DOHH2 (cell line): Measurements from ENCODE around the gene TMEM273.
A peak's percentile ranks its signal among the peaks of the same experiment; 100 is the strongest.

Experiments used
- H3F3A ChIP-seq: fragments of 200-600 bp; sonication (generic), shearing (Covaris generic); 2 replicates; pipeline ENCODE4 v1.6.0; 2016; ENCODE audit warnings: antibody characterized with exemption, mild to moderate bottlenecking; ENCODE audit not compliant: control insufficient read depth, insufficient read depth
- H3K27ac ChIP-seq: fragments of 200-600 bp; sonication (generic); 2 replicates; pipeline ENCODE4 v1.5.1; 2014; ENCODE audit warnings: low read depth, mild to moderate bottlenecking, low read length, moderate library complexity
- H3K27me3 ChIP-seq: fragments of 200-600 bp; sonication (generic); 2 replicates; pipeline ENCODE4 v1.6.1; 2014; ENCODE audit warnings: mild to moderate bottlenecking, low read length, mixed read lengths; ENCODE audit not compliant: control insufficient read depth
- H3K36me3 ChIP-seq: fragments of 200-600 bp; sonication (generic); 2 replicates; pipeline ENCODE4 v1.6.1; 2014; ENCODE audit warnings: mild to moderate bottlenecking, low read length, moderate library complexity, mixed read lengths; ENCODE audit not compliant: control insufficient read depth
- H3K4me1 ChIP-seq: fragments of 200-600 bp; sonication (generic); 2 replicates; pipeline ENCODE4 v1.6.1; 2014; ENCODE audit warnings: mild to moderate bottlenecking, low read length, mixed read lengths; ENCODE audit not compliant: control insufficient read depth
- H3K4me2 ChIP-seq: fragments of 200-600 bp; sonication (generic); 2 replicates; pipeline ENCODE4 v1.6.0; 2014; ENCODE audit warnings: mild to moderate bottlenecking, low read length, moderate library complexity
- H3K4me3 ChIP-seq: fragments of 200-600 bp; sonication (generic); 2 replicates; pipeline ENCODE4 v1.5.1; 2014; ENCODE audit warnings: mild to moderate bottlenecking, low read length, mixed read lengths
- H3K79me2 ChIP-seq: fragments of 200-600 bp; sonication (generic); 2 replicates; pipeline ENCODE4 v1.6.1; 2014; ENCODE audit warnings: mild to moderate bottlenecking, low read length, mixed read lengths; ENCODE audit not compliant: control insufficient read depth
- H3K9me2 ChIP-seq: fragments of 200-600 bp; sonication (generic); replicated peaks from 2 replicates; pipeline ENCODE4 v1.6.1; 2014; ENCODE audit warnings: mild to moderate bottlenecking, low read length, mixed read lengths; ENCODE audit not compliant: control insufficient read depth
- H3K9me3 ChIP-seq: fragments of 200-600 bp; sonication (generic); 2 replicates; pipeline ENCODE4 v1.6.1; 2014; ENCODE audit warnings: antibody characterized with exemption, low read length, mixed read lengths; ENCODE audit not compliant: control insufficient read depth, insufficient read depth
- H4K20me1 ChIP-seq: fragments of 200-600 bp; sonication (generic); 2 replicates; pipeline ENCODE4 v1.6.0; 2014; ENCODE audit warnings: low read depth, mild to moderate bottlenecking, antibody characterized with exemption, low read length, moderate library complexity; ENCODE audit not compliant: control insufficient read depth, insufficient read depth
- EZH2phosphoT487 ChIP-seq: fragments of 200-600 bp; sonication (generic); IDR thresholded peaks from 2 replicates; pipeline ENCODE4 v1.6.1; 2017; ENCODE audit warnings: borderline replicate concordance, mild to moderate bottlenecking, antibody characterized with exemption, low read length, moderate library complexity, mixed read lengths
- TF ChIP-seq, protein P1 (sequence below): fragments of 200-600 bp; sonication (generic); IDR thresholded peaks from one replicate; pipeline ENCODE4 v1.5.1; 2014; ENCODE audit warnings: antibody characterized with exemption, mild to moderate bottlenecking, low read depth, low read length; ENCODE audit not compliant: poor library complexity, severe bottlenecking

Gene TMEM273

GRCh38 chr10:49139028-49139845 is 49.0 kb downstream of the TMEM273 start:
- no peaks in the 10 kb centered on the region for H3F3A ChIP-seq
- no peaks in the 10 kb centered on the region for H4K20me1 ChIP-seq
- TF ChIP-seq EZH2phosphoT487, result no peak
- TF ChIP-seq, protein P1, sequence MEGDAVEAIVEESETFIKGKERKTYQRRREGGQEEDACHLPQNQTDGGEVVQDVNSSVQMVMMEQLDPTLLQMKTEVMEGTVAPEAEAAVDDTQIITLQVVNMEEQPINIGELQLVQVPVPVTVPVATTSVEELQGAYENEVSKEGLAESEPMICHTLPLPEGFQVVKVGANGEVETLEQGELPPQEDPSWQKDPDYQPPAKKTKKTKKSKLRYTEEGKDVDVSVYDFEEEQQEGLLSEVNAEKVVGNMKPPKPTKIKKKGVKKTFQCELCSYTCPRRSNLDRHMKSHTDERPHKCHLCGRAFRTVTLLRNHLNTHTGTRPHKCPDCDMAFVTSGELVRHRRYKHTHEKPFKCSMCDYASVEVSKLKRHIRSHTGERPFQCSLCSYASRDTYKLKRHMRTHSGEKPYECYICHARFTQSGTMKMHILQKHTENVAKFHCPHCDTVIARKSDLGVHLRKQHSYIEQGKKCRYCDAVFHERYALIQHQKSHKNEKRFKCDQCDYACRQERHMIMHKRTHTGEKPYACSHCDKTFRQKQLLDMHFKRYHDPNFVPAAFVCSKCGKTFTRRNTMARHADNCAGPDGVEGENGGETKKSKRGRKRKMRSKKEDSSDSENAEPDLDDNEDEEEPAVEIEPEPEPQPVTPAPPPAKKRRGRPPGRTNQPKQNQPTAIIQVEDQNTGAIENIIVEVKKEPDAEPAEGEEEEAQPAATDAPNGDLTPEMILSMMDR, result no peak
- no peak overlapping the region for H3K4me3 ChIP-seq
- H3K79me2 ChIP-seq, result no peaks in the 10 kb centered on the region
- H3K9me2 ChIP-seq, result no peaks in the 10 kb centered on the region
- no peaks in the 10 kb centered on the region for H3K36me3 ChIP-seq
- H3K27ac ChIP-seq, result no peak overlapping the region
- H3K27me3 ChIP-seq, result no peaks in the 10 kb centered on the region; the same call in 1 of the 2 replicates
- no peak overlapping the region for H3K4me2 ChIP-seq
- peaks cover 12% of the 10 kb centered on the region; the same call in 1 of the 2 replicates for H3K9me3 ChIP-seq
- peaks cover 24% of the 10 kb centered on the region for H3K4me1 ChIP-seq

DNA sequence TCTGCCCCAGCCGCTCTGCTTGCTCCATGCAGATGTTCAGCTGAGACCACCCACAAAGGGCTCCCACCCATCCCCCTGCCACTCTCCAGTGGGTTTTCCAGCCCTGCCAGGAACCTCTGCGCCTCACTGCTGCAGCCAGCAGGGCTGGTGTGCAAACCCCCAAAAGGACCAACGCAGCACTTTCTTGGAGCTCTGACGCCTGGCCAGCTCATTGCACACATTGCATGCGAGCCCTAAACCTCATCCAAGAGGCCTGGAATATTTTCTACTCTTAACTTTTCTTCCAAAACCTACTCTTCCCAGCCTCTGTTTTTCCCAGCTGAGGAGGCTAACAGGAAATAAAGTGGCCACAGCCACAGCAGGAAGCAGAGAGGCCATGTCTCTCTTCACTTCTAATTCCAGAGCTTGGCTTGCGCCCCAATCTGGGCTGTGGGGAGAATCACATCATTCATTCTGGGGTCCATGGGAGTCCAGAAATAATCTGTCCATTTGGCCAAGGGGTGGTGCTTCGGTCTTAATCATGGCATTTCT is 49.8 kb downstream of the TMEM273 start:
- Histone ChIP-seq H3K27me3 (no peaks in the 10 kb centered on the region; the same call in 1 of the 2 replicates), H3K27ac (no peak overlapping the region), H3K9me2 (no peaks in the 10 kb centered on the region), H3K4me3 (no peak overlapping the region), H3K79me2 (no peaks in the 10 kb centered on the region), H3K4me1 (peaks cover 28% of the 10 kb centered on the region), H3K9me3 (peaks cover 12% of the 10 kb centered on the region; the same call in 1 of the 2 replicates), H3F3A (no peaks in the 10 kb centered on the region), H3K4me2 (no peak overlapping the region), H4K20me1 (no peaks in the 10 kb centered on the region), H3K36me3 (no peaks in the 10 kb centered on the region)
- TF ChIP-seq, protein P1, result no peak
- TF ChIP-seq EZH2phosphoT487, result no peak

GRCh38 chr10:49136525-49136924 is 51.7 kb downstream of the TMEM273 start:
- Histone ChIP-seq H3K4me1 (peaks cover 28% of the 10 kb centered on the region), H3K79me2 (no peaks in the 10 kb centered on the region), H3K4me2 (peak overlapping the region; percentile 51; the same call in 1 of the 2 replicates), H3K36me3 (no peaks in the 10 kb centered on the region), H3K27me3 (no peaks in the 10 kb centered on the region), H3K27ac (peak overlapping the region; percentile 59), H3K9me3 (peaks cover 12% of the 10 kb centered on the region; the same call in 1 of the 2 replicates), H3K4me3 (peak overlapping the region; percentile 38), H3F3A (no peaks in the 10 kb centered on the region), H3K9me2 (no peaks in the 10 kb centered on the region), H4K20me1 (no peaks in the 10 kb centered on the region)
- TF ChIP-seq EZH2phosphoT487, result no peak
